GM19372 (cell line): ENCODE data around the gene KIF9.
"Not testable (repeated sequence)": the region's sequence is repeated elsewhere in the genome, so short reads cannot be mapped to it uniquely, and the experiment has no call there.

Source experiments
- ATAC-seq: cut with Tn5 transposase; IDR thresholded peaks from one replicate; pipeline ENCODE4 v1.9.1; 2021; ENCODE audit warnings: mild to moderate bottlenecking, low read depth, moderate library complexity; ENCODE audit not compliant: unreplicated experiment

KIF9 gene

GRCh38 chr3:47282424-47283192 lies at the start of gene KIF9, which contains the start of gene KLHL18:
Gene KIF9, minus strand, starts transcription at chr3:47282799. Its CDS starts 5,425 bp downstream, at chr3:47277374.
Gene KLHL18, plus strand, starts transcription at chr3:47282944. Its CDS starts 22 bp downstream, at chr3:47282966.
- ATAC-seq, result peak; percentile 83

GRCh38 chr3:47324278-47324865 lies 41.8 kb upstream of the KIF9 start:
- no peak for ATAC-seq

GRCh38 chr3:47323431-47324277 lies 41.1 kb upstream of the KIF9 start:
- ATAC-seq, result no peak

GRCh38 chr3:47319956-47320355 lies 37.4 kb upstream of the KIF9 start:
- ATAC-seq, result no peak

GRCh38 chr3:47318916-47319315 lies 36.3 kb upstream of the KIF9 start:
- no peak for ATAC-seq

GRCh38 chr3:47316151-47316550 lies 33.6 kb upstream of the KIF9 start:
- ATAC-seq, result not testable (repeated sequence)

GRCh38 chr3:47315069-47315647 lies 32.6 kb upstream of the KIF9 start:
- no peak for ATAC-seq

- ATAC-seq, result no peak
These were observed 31.6 kb upstream of the KIF9 start for GRCh38 chr3:47314056-47314764.

GRCh38 chr3:47313341-47314055 lies 30.9 kb upstream of the KIF9 start:
- ATAC-seq, result no peak

GRCh38 chr3:47310391-47310790 lies 27.8 kb upstream of the KIF9 start:
- no peak for ATAC-seq

GRCh38 chr3:47309231-47309630 lies 26.6 kb upstream of the KIF9 start:
- not testable (repeated sequence) for ATAC-seq

- ATAC-seq, result no peak
These were observed 23.4 kb upstream of the KIF9 start for GRCh38 chr3:47306022-47306421.

GRCh38 chr3:47301456-47301855 lies 18.9 kb upstream of the KIF9 start:
- no peak for ATAC-seq

- no peak for ATAC-seq
These were observed 17.1 kb upstream of the KIF9 start for GRCh38 chr3:47299381-47300318.

- ATAC-seq, result no peak
These were observed 15.8 kb upstream of the KIF9 start for GRCh38 chr3:47298439-47298838.

GRCh38 chr3:47296562-47297302 lies 14.1 kb upstream of the KIF9 start:
- no peak for ATAC-seq

GRCh38 chr3:47295976-47296375 lies 13.4 kb upstream of the KIF9 start:
- ATAC-seq, result no peak

GRCh38 chr3:47295322-47295721 lies 12.7 kb upstream of the KIF9 start:
- no peak for ATAC-seq
